ENCODE results near the gene CNIH3.

DNA sequence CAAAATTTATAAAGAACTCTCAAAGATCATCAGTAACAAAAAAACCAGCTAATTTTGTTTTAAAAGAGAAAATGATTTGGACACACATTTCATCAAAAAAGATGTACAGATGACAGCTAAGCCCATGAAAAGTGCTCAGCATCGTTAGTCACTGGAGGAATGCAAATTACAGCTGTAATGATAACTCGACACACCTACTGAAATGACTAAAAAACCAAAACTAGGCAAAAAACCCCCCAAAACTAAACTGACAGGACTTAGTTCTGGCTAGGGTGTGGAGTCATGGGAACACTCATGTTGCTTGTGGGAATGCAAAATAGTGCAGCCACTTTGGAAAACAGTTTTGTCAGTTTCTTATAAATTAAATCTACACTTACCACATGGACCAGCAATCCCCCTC is 59.5 kb downstream of the CNIH3 start:
- no peak for TF ChIP-seq EP300 (IDR thresholded peaks at IDR 0.05)
- TF ChIP-seq, protein P1, sequence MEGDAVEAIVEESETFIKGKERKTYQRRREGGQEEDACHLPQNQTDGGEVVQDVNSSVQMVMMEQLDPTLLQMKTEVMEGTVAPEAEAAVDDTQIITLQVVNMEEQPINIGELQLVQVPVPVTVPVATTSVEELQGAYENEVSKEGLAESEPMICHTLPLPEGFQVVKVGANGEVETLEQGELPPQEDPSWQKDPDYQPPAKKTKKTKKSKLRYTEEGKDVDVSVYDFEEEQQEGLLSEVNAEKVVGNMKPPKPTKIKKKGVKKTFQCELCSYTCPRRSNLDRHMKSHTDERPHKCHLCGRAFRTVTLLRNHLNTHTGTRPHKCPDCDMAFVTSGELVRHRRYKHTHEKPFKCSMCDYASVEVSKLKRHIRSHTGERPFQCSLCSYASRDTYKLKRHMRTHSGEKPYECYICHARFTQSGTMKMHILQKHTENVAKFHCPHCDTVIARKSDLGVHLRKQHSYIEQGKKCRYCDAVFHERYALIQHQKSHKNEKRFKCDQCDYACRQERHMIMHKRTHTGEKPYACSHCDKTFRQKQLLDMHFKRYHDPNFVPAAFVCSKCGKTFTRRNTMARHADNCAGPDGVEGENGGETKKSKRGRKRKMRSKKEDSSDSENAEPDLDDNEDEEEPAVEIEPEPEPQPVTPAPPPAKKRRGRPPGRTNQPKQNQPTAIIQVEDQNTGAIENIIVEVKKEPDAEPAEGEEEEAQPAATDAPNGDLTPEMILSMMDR (IDR thresholded peaks at IDR 0.05): no peak
- TF ChIP-seq POLR2A (IDR thresholded peaks at IDR 0.05): no peak
- no peak for TF ChIP-seq POLR2AphosphoS5 (IDR thresholded peaks at IDR 0.05)
